Fibroblast of lung (primary cell): ENCODE data around the gene ARMC3. TPM values are rescaled to one million over a fixed set of nuclear protein-coding genes. Genes with fewer than 3 reads are reported as not detected.

Experiments used
- DNase-seq, 2 donors: peaks; one replicate each; pipeline versions ENCODE4 v3.0.0 to v3.0.0-alpha.2; 2010; ENCODE audit warnings: low read depth in 2 of 2
- H2AFZ ChIP-seq: 2 replicates; pipeline ENCODE4 v1.5.1; 2012; ENCODE audit warnings: low read length, control low read depth, inconsistent platforms
- H3K27ac ChIP-seq: 2 replicates; pipeline ENCODE4 v1.5.1; 2011; ENCODE audit warnings: low read length, control low read depth; ENCODE audit not compliant: insufficient read depth
- H3K27me3 ChIP-seq: 2 replicates; pipeline ENCODE4 v1.5.1; 2011; ENCODE audit warnings: mild to moderate bottlenecking, low read length; ENCODE audit not compliant: control insufficient read depth, insufficient read depth
- H3K36me3 ChIP-seq: 2 replicates; pipeline ENCODE4 v1.5.1; 2011; ENCODE audit warnings: low read length; ENCODE audit not compliant: control insufficient read depth, insufficient read depth
- H3K4me1 ChIP-seq: 2 replicates; pipeline ENCODE4 v1.5.1; 2011; ENCODE audit warnings: low read length; ENCODE audit not compliant: control insufficient read depth, insufficient read depth; ENCODE audit errors: extremely low read depth
- H3K4me2 ChIP-seq: 2 replicates; pipeline ENCODE4 v1.5.1; 2011; ENCODE audit warnings: low read length, control low read depth; ENCODE audit not compliant: insufficient read depth; ENCODE audit errors: extremely low read depth
- H3K4me3 ChIP-seq, 4 experiments: fragments of 200-600 bp in 1 of 4; sonication (generic) in 1 of 4; replicated peaks in 1 of 4; 2 replicates each; pipeline ENCODE4 v1.5.1; 2011 to 2016; ENCODE audit warnings: low read length in 4 of 4, low read depth in 3 of 4, mild to moderate bottlenecking in 3 of 4, control low read depth in 2 of 4, inconsistent platforms in 1 of 4, mixed read lengths in 1 of 4; ENCODE audit not compliant: insufficient read depth in 1 of 4; ENCODE audit errors: control extremely low read depth in 1 of 4
- H3K79me2 ChIP-seq: 2 replicates; pipeline ENCODE4 v1.5.1; 2012; ENCODE audit warnings: mild to moderate bottlenecking, low read length, inconsistent platforms; ENCODE audit not compliant: control insufficient read depth, insufficient read depth
- H3K9ac ChIP-seq: 2 replicates; pipeline ENCODE4 v1.5.1; 2011; ENCODE audit warnings: mild to moderate bottlenecking, low read length, control low read depth; ENCODE audit not compliant: insufficient read depth
- H3K9me3 ChIP-seq: 2 replicates; pipeline ENCODE4 v1.5.1; 2012; ENCODE audit warnings: low read depth, low read length; ENCODE audit not compliant: control insufficient read depth, insufficient read depth
- H4K20me1 ChIP-seq: 2 replicates; pipeline ENCODE4 v1.5.1; 2011; ENCODE audit warnings: low read length; ENCODE audit not compliant: control insufficient read depth, insufficient read depth; ENCODE audit errors: extremely low read depth
- EZH2 ChIP-seq: IDR thresholded peaks from 2 replicates; pipeline ENCODE4 v1.5.1; 2012; ENCODE audit warnings: low read length, control low read depth, mild to moderate bottlenecking; ENCODE audit errors: missing control alignments
- polyA plus RNA-seq, 2 donors: library from polyadenylated mRNA; depleted of rRNA in 1 of 2; stranded (reverse) in 1 of 2; unstranded in 1 of 2; fragments of >200 nt; gene quantifications; 2 replicates each; pipeline ENCODE4 v1.2.1, GENCODE V29; 2011 to 2012; ENCODE audit warnings: missing spikeins in 1 of 2
- total RNA-seq: library from RNA; depleted of rRNA; stranded (reverse); fragments of >200 nt; gene quantifications from 2 replicates; pipeline ENCODE4 v1.2.1, GENCODE V29; 2014
- TF ChIP-seq, protein P1 (sequence below), 2 donors: IDR thresholded peaks in 1 of 2; conservative IDR thresholded peaks in 1 of 2; 1 replicate in 1 of 2; 2 replicates in 1 of 2; pipeline ENCODE4 v1.5.1; 2011 to 2012; ENCODE audit warnings: low read length in 2 of 2, control low read depth in 1 of 2, inconsistent platforms in 1 of 2, low read depth in 1 of 2, mild to moderate bottlenecking in 1 of 2

Gene ARMC3
- total and polyA plus RNA-seq, 2 donors (not counting 1 experiment from before 2014, with no cell fraction given): not detected

DNA sequence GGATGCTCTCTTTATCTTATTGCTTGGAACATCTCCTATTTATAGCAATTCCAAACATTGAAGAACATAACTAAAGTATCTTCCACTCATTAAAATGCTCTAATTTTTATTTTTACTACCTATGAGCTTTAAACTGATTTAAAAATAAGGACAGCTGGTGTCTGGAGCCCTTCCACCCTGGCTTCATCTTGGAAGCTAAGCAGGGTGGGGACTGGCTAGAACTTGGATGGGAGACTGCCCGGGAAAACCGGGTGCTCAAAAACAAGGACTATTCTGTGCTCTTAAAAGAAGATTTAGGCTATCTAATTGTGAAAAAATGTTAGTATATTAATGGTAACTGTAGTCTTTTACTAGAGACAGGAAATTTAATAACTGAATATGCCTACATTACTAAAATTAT, 69.2 kb downstream of the ARMC3 start:
- Histone ChIP-seq H4K20me1 (no peaks in the 10 kb centered on the region), H2AFZ (no peak overlapping the region), H3K36me3 (no peaks in the 10 kb centered on the region), H3K79me2 (no peaks in the 10 kb centered on the region), H3K4me2 (no peak overlapping the region), H3K4me1 (no peaks in the 10 kb centered on the region), H3K27ac (no peak overlapping the region), H3K27me3 (peaks cover 2% of the 10 kb centered on the region), H3K9me3 (no peaks in the 10 kb centered on the region), H3K4me3 (no peak overlapping the region), H3K9ac (no peak overlapping the region)
- no peak for TF ChIP-seq EZH2
- TF ChIP-seq, protein P1, sequence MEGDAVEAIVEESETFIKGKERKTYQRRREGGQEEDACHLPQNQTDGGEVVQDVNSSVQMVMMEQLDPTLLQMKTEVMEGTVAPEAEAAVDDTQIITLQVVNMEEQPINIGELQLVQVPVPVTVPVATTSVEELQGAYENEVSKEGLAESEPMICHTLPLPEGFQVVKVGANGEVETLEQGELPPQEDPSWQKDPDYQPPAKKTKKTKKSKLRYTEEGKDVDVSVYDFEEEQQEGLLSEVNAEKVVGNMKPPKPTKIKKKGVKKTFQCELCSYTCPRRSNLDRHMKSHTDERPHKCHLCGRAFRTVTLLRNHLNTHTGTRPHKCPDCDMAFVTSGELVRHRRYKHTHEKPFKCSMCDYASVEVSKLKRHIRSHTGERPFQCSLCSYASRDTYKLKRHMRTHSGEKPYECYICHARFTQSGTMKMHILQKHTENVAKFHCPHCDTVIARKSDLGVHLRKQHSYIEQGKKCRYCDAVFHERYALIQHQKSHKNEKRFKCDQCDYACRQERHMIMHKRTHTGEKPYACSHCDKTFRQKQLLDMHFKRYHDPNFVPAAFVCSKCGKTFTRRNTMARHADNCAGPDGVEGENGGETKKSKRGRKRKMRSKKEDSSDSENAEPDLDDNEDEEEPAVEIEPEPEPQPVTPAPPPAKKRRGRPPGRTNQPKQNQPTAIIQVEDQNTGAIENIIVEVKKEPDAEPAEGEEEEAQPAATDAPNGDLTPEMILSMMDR (conservative IDR thresholded peaks at IDR 0.05 in 1 of 2, IDR thresholded peaks at IDR 0.05 in 1 of 2; ENCODE audit: low read depth in 1 of 2, low read length in 2 of 2): no peak
- peak; percentile 55 to 62 for DNase-seq

DNA sequence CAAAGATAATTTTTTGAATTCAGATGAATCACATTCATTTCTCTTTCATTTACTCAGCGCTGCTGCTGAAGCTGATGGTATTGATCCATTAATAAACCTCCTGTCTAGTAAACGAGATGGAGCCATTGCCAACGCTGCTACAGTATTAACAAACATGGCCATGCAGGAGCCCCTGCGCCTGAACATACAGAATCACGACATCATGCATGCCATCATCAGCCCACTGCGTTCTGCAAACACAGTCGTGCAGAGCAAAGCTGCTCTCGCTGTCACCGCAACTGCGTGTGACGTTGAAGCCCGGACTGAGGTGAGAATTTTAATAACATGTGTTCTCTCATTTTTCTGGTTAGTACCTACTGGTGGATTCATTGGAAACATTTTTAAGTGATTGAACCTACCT, 70.2 kb downstream of the ARMC3 start:
- H3K4me3 ChIP-seq: no peak overlapping the region
- TF ChIP-seq, protein P1 (conservative IDR thresholded peaks at IDR 0.05 in 1 of 2, IDR thresholded peaks at IDR 0.05 in 1 of 2; ENCODE audit: low read depth in 1 of 2, low read length in 2 of 2): no peak
- no peak for TF ChIP-seq EZH2
- no peaks in the 10 kb centered on the region for H3K36me3 ChIP-seq
- no peak for DNase-seq
- no peak overlapping the region for H3K9ac ChIP-seq
- no peaks in the 10 kb centered on the region for H3K9me3 ChIP-seq
- no peak overlapping the region for H3K27ac ChIP-seq
- no peaks in the 10 kb centered on the region for H3K27me3 ChIP-seq
- no peaks in the 10 kb centered on the region for H4K20me1 ChIP-seq
- H2AFZ ChIP-seq: no peak overlapping the region
- no peaks in the 10 kb centered on the region for H3K79me2 ChIP-seq
- no peaks in the 10 kb centered on the region for H3K4me1 ChIP-seq
- H3K4me2 ChIP-seq: no peak overlapping the region

DNA sequence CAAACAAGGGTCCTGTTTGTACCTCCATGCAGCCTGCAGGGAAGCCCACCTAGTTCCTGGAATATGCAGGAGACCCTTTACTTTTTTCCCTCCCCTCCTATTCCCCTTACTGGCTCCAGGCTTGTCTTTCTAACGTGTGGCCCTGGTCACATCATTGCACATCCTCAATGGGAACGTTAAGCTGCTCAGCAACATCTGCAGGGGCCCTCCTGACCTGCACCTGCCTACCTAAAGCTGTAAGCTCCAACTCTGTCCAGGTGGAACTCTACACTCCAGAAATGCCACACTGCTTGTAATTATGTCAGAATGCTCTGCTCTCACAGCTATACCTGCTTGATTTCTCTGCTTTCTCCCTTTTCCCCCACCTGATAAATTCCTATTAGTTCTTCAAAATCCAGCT, 72.1 kb downstream of the ARMC3 start:
- Histone ChIP-seq H3K79me2 (no peaks in the 10 kb centered on the region), H3K27ac (no peak overlapping the region), H4K20me1 (no peaks in the 10 kb centered on the region), H3K4me1 (no peaks in the 10 kb centered on the region), H3K9me3 (no peaks in the 10 kb centered on the region), H3K27me3 (no peaks in the 10 kb centered on the region), H3K9ac (no peak overlapping the region), H3K4me3 (no peak overlapping the region), H2AFZ (no peak overlapping the region), H3K36me3 (no peaks in the 10 kb centered on the region), H3K4me2 (no peak overlapping the region)
- DNase-seq: no peak
- no peak for TF ChIP-seq EZH2
- TF ChIP-seq, protein P1 (conservative IDR thresholded peaks at IDR 0.05 in 1 of 2, IDR thresholded peaks at IDR 0.05 in 1 of 2; ENCODE audit: low read depth in 1 of 2, low read length in 2 of 2): no peak
